Liver (tissue), 9 donors: ENCODE measurements around the gene RMND5A. TPM values are rescaled to one million over a fixed set of nuclear protein-coding genes. Genes with fewer than 3 reads are reported as not detected.

Experiments
- DNase-seq: peaks from one replicate; pipeline ENCODE4 v3.0.0-alpha.2; 2017; ENCODE audit warnings: low spot score
- H3K27ac ChIP-seq, 2 donors: one replicate each; pipeline ENCODE4 v1.7.0; 2013; ENCODE audit warnings: inconsistent platforms in 2 of 2, low read length in 2 of 2, control low read depth in 1 of 2, low read depth in 1 of 2, mild to moderate bottlenecking in 1 of 2
- H3K27me3 ChIP-seq, 4 donors: one replicate each; pipeline versions ENCODE4 v1.6.1 to v1.7.0; 2013; ENCODE audit warnings: low read length in 3 of 4, inconsistent platforms in 1 of 4, mild to moderate bottlenecking in 1 of 4, moderate library complexity in 1 of 4; ENCODE audit not compliant: control insufficient read depth in 4 of 4, insufficient read depth in 4 of 4
- H3K36me3 ChIP-seq, 4 donors: one replicate each; pipeline versions ENCODE4 v1.6.1 to v1.7.0; 2013; ENCODE audit warnings: low read length in 3 of 4, mild to moderate bottlenecking in 3 of 4, low read depth in 1 of 4, moderate library complexity in 1 of 4; ENCODE audit not compliant: control insufficient read depth in 4 of 4, insufficient read depth in 3 of 4
- H3K4me1 ChIP-seq, 4 donors: one replicate each; pipeline versions ENCODE4 v1.6.1 to v1.7.0; 2013; ENCODE audit warnings: low read length in 3 of 4, mild to moderate bottlenecking in 3 of 4, moderate library complexity in 1 of 4; ENCODE audit not compliant: control insufficient read depth in 4 of 4, insufficient read depth in 4 of 4
- H3K4me3 ChIP-seq, 3 donors: one replicate each; pipeline versions ENCODE4 v1.6.1 to v1.7.0; 2013; ENCODE audit warnings: low read length in 3 of 3, control low read depth in 1 of 3, low read depth in 1 of 3, mild to moderate bottlenecking in 1 of 3
- H3K9ac ChIP-seq, 2 donors: one replicate each; pipeline ENCODE4 v1.7.0; 2013; ENCODE audit warnings: low read length in 2 of 2, mild to moderate bottlenecking in 2 of 2, moderate library complexity in 2 of 2, control low read depth in 1 of 2, low read depth in 1 of 2
- H3K9me3 ChIP-seq, 4 donors: one replicate each; pipeline versions ENCODE4 v1.6.1 to v1.7.0; 2013; ENCODE audit warnings: low read length in 3 of 4; ENCODE audit not compliant: control insufficient read depth in 4 of 4
- CTCF ChIP-seq: fragments of 150-350 bp; IDR thresholded peaks from 2 replicates; pipeline ENCODE4 v1.5.1; 2017; ENCODE audit warnings: improper control_type of control experiment, low read depth, low read length; ENCODE audit not compliant: missing input control
- EGR1 ChIP-seq, 2 donors: IDR thresholded peaks; 2 replicates each; pipeline ENCODE4 v1.6.1; 2016 to 2018; ENCODE audit warnings: antibody characterized with exemption in 2 of 2, low read depth in 2 of 2
- FOXA2 ChIP-seq: IDR thresholded peaks from 2 replicates; pipeline ENCODE4 v1.6.1; 2016; ENCODE audit warnings: antibody characterized with exemption
- GABPA ChIP-seq, 2 donors: IDR thresholded peaks in 1 of 2; conservative IDR thresholded peaks in 1 of 2; 2 replicates each; pipeline ENCODE4 v1.6.1; 2016; ENCODE audit warnings: antibody characterized with exemption in 2 of 2, mild to moderate bottlenecking in 1 of 2, moderate library complexity in 1 of 2
- HNF4A ChIP-seq, 2 donors: conservative IDR thresholded peaks; 2 replicates each; pipeline ENCODE4 v1.6.1; 2016; ENCODE audit warnings: antibody characterized with exemption in 2 of 2, mild to moderate bottlenecking in 2 of 2
- HNF4G ChIP-seq: IDR thresholded peaks from 2 replicates; pipeline ENCODE4 v1.6.1; 2016; ENCODE audit warnings: antibody characterized with exemption
- JUND ChIP-seq, 2 donors: IDR thresholded peaks; 2 replicates each; pipeline ENCODE4 v1.6.1; 2016; ENCODE audit warnings: antibody characterized with exemption in 2 of 2
- MAX ChIP-seq: IDR thresholded peaks from 2 replicates; pipeline ENCODE4 v1.6.1; 2016; ENCODE audit warnings: antibody characterized with exemption
- NR2F2 ChIP-seq: IDR thresholded peaks from 2 replicates; pipeline ENCODE4 v1.6.1; 2016; ENCODE audit warnings: antibody characterized with exemption
- RAD21 ChIP-seq, 2 donors: IDR thresholded peaks; 2 replicates each; pipeline ENCODE4 v1.6.1; 2016; ENCODE audit warnings: antibody characterized with exemption in 2 of 2, mild to moderate bottlenecking in 2 of 2
- REST ChIP-seq: IDR thresholded peaks from 2 replicates; pipeline ENCODE4 v1.6.1; 2016; ENCODE audit warnings: antibody characterized with exemption, mild to moderate bottlenecking
- SP1 ChIP-seq: IDR thresholded peaks from 2 replicates; pipeline ENCODE4 v1.6.1; 2018; ENCODE audit warnings: antibody characterized with exemption, mild to moderate bottlenecking
- YY1 ChIP-seq: IDR thresholded peaks from 2 replicates; pipeline ENCODE4 v1.6.1; 2016; ENCODE audit warnings: antibody characterized with exemption, mild to moderate bottlenecking
- ZBTB33 ChIP-seq: IDR thresholded peaks from 2 replicates; pipeline ENCODE4 v1.6.1; 2016; ENCODE audit warnings: antibody characterized with exemption
- WGBS: extraction: QIAGEN DNeasy Blood & Tissue Kit; methylation state at CpG from one replicate; pipeline ENCODE4 v1.1.7; 2013; 5-methylcytosine and 5-hydroxymethylcytosine counted together
- polyA plus RNA-seq, 2 donors: library from polyadenylated mRNA; stranded (reverse) in 1 of 2; unstranded in 1 of 2; fragments of 200-250 nt in 1 of 2; fragments of >200 nt in 1 of 2; fragmentation: Nextera tagmentation in 1 of 2; extraction: Ambion mirVana in 1 of 2; gene quantifications; one replicate each; pipeline versions ENCODE4 v1.2.1 to v1.2.3, GENCODE V29; 2013 to 2015
- total RNA-seq, 2 donors: library from RNA; depleted of rRNA; stranded (reverse); fragments of >200 nt; gene quantifications; one replicate each; pipeline ENCODE4 v1.2.3, GENCODE V29; 2014
- donor health status: healthy.
- donor health status: healthy.
- donor health status: healthy.
- donor health status: healthy.
- donor health status: healthy.

The RMND5A gene
- total and polyA plus RNA-seq, 4 donors, result 8.8 to 74.5 (median 29.2) TPM

- TF ChIP-seq JUND (IDR thresholded peaks at IDR 0.05) (no peak), NR2F2 (no peak), HNF4G (no peak), SP1 (no peak), MAX (no peak), HNF4A (conservative IDR thresholded peaks at IDR 0.05) (no peak)
Measured at GRCh38 chr2:86673986-86674670, 46.0 kb upstream of the RMND5A start (continued).

GRCh38 chr2:86675104-86675503 is 45.0 kb upstream of the RMND5A start:
- Histone ChIP-seq H3K4me3 (no peak overlapping the region), H3K27me3 (no peaks in the 10 kb centered on the region), H3K9me3 (no peaks in the 10 kb centered on the region), H3K9ac (no peak overlapping the region), H3K36me3 (no peaks in the 10 kb centered on the region), H3K4me1 (peaks cover 4 to 15% (median 10%) of the 10 kb centered on the region in 4 donors), H3K27ac (no peak overlapping the region)
- DNase-seq, result no peak
- 90% methylated on average over 2 of the region's 2 CpGs for WGBS
- no peak for TF ChIP-seq MAX
- TF ChIP-seq CTCF, result no peak
- TF ChIP-seq GABPA (IDR thresholded peaks at IDR 0.05 in 1 of 2, conservative IDR thresholded peaks at IDR 0.05 in 1 of 2), result no peak

GRCh38 chr2:86675511-86676015 is 44.5 kb upstream of the RMND5A start:
- Histone ChIP-seq H3K4me3 (no peak overlapping the region), H3K36me3 (no peaks in the 10 kb centered on the region), H3K9me3 (no peaks in the 10 kb centered on the region), H3K9ac (no peak overlapping the region), H3K27ac (no peak overlapping the region), H3K4me1 (peaks cover 4 to 15% (median 10%) of the 10 kb centered on the region in 4 donors), H3K27me3 (no peaks in the 10 kb centered on the region)
- DNase-seq, result no peak
- TF ChIP-seq CTCF, result peak; percentile 44
- no peak for TF ChIP-seq SP1
- TF ChIP-seq YY1, result no peak
- TF ChIP-seq ZBTB33, result no peak
- TF ChIP-seq JUND (IDR thresholded peaks at IDR 0.05), result no peak
- no peak for TF ChIP-seq NR2F2
- no peak for TF ChIP-seq MAX
- TF ChIP-seq HNF4G, result no peak
- no peak for TF ChIP-seq EGR1 (IDR thresholded peaks at IDR 0.05; ENCODE audit: low read depth in 2 of 2)
- TF ChIP-seq REST, result no peak
- no peak for TF ChIP-seq FOXA2
- peak; percentile 81 to 88 for TF ChIP-seq RAD21 (IDR thresholded peaks at IDR 0.05)
- WGBS, result 37% methylated on average over 3 of the region's 3 CpGs
